Measurements from ENCODE around the gene TLX1.

GRCh38 chr10:101130984-101131961, at the start of gene TLX1:
- TF ChIP-seq CTCF (IDR thresholded peaks at IDR 0.05) = no peak
- no peak for TF ChIP-seq POLR2A (IDR thresholded peaks at IDR 0.05)
- TF ChIP-seq POLR2AphosphoS5 (IDR thresholded peaks at IDR 0.05) = no peak
